ENCODE data around the gene SOX9. TPM values are rescaled to one million over a fixed set of nuclear protein-coding genes. Genes with fewer than 3 reads are reported as not detected.

Gene SOX9
- total RNA-seq, 1 experiment from 2014 or later = 1.3 TPM

DNA sequence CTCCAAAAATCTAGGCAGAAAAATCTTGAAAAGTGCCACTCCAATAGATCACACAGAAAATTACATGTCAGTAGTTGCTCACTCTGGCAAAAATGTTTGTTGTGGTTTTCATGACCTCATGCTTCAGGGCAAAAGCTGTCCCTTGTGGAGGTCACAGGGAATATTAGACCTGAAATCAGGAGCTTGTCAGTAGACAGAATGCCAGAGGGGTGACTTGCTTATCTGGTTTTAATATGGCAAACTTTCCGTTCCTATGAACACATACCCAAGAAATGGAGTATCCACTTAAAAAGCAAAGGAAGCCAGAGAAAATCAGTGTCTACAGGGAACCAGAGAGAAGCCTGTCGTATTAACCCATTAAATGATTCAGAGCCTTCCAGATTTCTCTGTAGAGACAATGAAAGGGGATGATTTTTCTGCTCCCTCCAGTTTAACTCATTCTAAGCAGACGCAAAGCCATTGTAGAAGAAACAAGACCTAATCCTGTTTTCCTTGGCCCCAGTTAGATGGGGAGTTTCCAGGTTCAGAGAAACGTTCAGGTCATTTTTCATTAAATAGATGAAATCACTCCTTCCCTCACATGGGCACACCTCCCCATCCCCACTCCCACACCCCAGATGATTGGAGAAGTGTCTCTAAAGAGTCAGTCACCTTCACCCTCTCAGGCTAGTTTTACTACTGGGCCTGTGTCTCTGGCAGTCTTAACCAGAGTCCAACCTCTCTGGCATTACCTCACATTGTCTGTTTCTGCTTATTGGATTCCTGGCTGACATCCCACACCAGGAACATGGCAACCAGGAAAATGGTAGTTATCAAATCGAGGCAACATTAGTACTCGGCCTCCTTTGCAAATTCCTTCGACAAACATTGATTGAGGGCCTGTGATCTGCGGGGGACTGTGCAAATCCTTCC lies 6.0 kb downstream of the SOX9 start:
- Histone ChIP-seq H3K27ac (ENCODE audit: insufficient read length, low read depth, low read length) (no peak overlapping the region), H2BK120ac (ENCODE audit: low read depth, low read length, poor library complexity, severe bottlenecking) (no peak overlapping the region), H4K91ac (ENCODE audit: insufficient read length, low read depth, low read length) (no peak overlapping the region), H3K18ac (ENCODE audit: insufficient read length, low read depth, low read length) (no peak overlapping the region), H3K4me2 (ENCODE audit: insufficient read depth, insufficient read length, low read length) (no peak overlapping the region), H3K9ac (ENCODE audit: extremely low read depth, insufficient read length, low read length) (no peak overlapping the region), H2BK15ac (ENCODE audit: low read depth, low read length) (no peak overlapping the region), H2BK20ac (ENCODE audit: low read depth, low read length, poor library complexity, severe bottlenecking) (no peak overlapping the region), H3K4ac (ENCODE audit: low read depth, low read length) (no peak overlapping the region), H3K4me1 (ENCODE audit: insufficient read depth, low read length) (peaks cover 3% of the 10 kb centered on the region), H4K20me1 (ENCODE audit: control insufficient read depth, insufficient read depth, insufficient read length) (no peaks in the 10 kb centered on the region), H2AK5ac (ENCODE audit: insufficient read length, low read length) (no peak overlapping the region), H2BK12ac (ENCODE audit: insufficient read length, low read depth, low read length) (no peak overlapping the region), H3K79me1 (ENCODE audit: insufficient read depth, low read depth, low read length, poor library complexity, severe bottlenecking) (no peaks in the 10 kb centered on the region), H3K27me3 (ENCODE audit: insufficient read depth, low read length) (peaks cover 4% of the 10 kb centered on the region; the same call in 1 of the 2 replicates), H2BK5ac (ENCODE audit: insufficient read length, low read length) (no peak overlapping the region), H2AFZ (ENCODE audit: low read length) (no peak overlapping the region), H4K5ac (ENCODE audit: insufficient read length, low read depth, low read length) (no peak overlapping the region), H3K23me2 (ENCODE audit: insufficient read length, low read depth, low read length, poor library complexity, severe bottlenecking) (peaks cover 18% of the 10 kb centered on the region), H4K8ac (replicated peaks; ENCODE audit: insufficient read length, low read depth, low read length) (no peak overlapping the region), H3K9me3 (ENCODE audit: control insufficient read depth, low read depth, low read length) (no peaks in the 10 kb centered on the region), H3K56ac (ENCODE audit: insufficient read length, low read depth, low read length) (no peak overlapping the region), H3K23ac (ENCODE audit: insufficient read length, low read depth, low read length) (no peak overlapping the region), H3T11ph (ENCODE audit: low read length) (no peak overlapping the region), H3K79me2 (ENCODE audit: insufficient read depth, low read length) (no peaks in the 10 kb centered on the region), H3K14ac (ENCODE audit: insufficient read depth, low read length) (no peak overlapping the region)
- H3K9me3 Mint-ChIP-seq = no peaks in the 10 kb centered on the region
- WGBS (ENCODE audit: extremely low coverage, insufficient read length, low lambda C conversion rate) = no CpG with 5 or more reads among the region's 8 CpGs
- H3K4me1 Mint-ChIP-seq = peaks cover 24 to 38% of the 10 kb centered on the region in 2 experiments
- no peak overlapping the region for H3K4me3 Mint-ChIP-seq
- TF ChIP-seq, protein P1, sequence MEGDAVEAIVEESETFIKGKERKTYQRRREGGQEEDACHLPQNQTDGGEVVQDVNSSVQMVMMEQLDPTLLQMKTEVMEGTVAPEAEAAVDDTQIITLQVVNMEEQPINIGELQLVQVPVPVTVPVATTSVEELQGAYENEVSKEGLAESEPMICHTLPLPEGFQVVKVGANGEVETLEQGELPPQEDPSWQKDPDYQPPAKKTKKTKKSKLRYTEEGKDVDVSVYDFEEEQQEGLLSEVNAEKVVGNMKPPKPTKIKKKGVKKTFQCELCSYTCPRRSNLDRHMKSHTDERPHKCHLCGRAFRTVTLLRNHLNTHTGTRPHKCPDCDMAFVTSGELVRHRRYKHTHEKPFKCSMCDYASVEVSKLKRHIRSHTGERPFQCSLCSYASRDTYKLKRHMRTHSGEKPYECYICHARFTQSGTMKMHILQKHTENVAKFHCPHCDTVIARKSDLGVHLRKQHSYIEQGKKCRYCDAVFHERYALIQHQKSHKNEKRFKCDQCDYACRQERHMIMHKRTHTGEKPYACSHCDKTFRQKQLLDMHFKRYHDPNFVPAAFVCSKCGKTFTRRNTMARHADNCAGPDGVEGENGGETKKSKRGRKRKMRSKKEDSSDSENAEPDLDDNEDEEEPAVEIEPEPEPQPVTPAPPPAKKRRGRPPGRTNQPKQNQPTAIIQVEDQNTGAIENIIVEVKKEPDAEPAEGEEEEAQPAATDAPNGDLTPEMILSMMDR (conservative IDR thresholded peaks at IDR 0.05) = no peak
- H3K36me3 Mint-ChIP-seq (ENCODE audit: insufficient read depth in 1 of 3, low read depth in 3 of 3) = peaks cover 7 to 15% (median 15%) of the 10 kb centered on the region in 3 experiments
- peaks cover 24% of the 10 kb centered on the region for H3K27me3 Mint-ChIP-seq (ENCODE audit: low read depth)
- H3K27ac Mint-ChIP-seq = peak overlapping the region in 2 of 3 experiments; percentile 12 to 44; a peak in 2 of 7 replicates
- no peak for DNase-seq
